ENCODE results near the gene IBA57.

IBA57 gene

GRCh38 chr1:228122921-228123441, 42.6 kb upstream of the IBA57 start:
- no peak for DNase-seq
- Histone ChIP-seq H3K4me3 (ENCODE audit: low read depth, low read length) (no peak overlapping the region), H3K27me3 (no peaks in the 10 kb centered on the region), H3K4me1 (no peaks in the 10 kb centered on the region), H3K9me3 (no peaks in the 10 kb centered on the region), H3K36me3 (no peaks in the 10 kb centered on the region)
- TF ChIP-seq CTCF (IDR thresholded peaks at IDR 0.05; ENCODE audit: low read depth, low read length), result no peak

GRCh38 chr1:228123505-228123904, 42.1 kb upstream of the IBA57 start:
- Histone ChIP-seq H3K27me3 (no peaks in the 10 kb centered on the region), H3K4me1 (no peaks in the 10 kb centered on the region), H3K4me3 (ENCODE audit: low read depth, low read length) (no peak overlapping the region), H3K36me3 (no peaks in the 10 kb centered on the region), H3K9me3 (no peaks in the 10 kb centered on the region)
- no peak for DNase-seq
- TF ChIP-seq CTCF (IDR thresholded peaks at IDR 0.05; ENCODE audit: low read depth, low read length), result no peak

- H3K9me3 ChIP-seq, result no peaks in the 10 kb centered on the region
- DNase-seq, result no peak
- H3K4me1 ChIP-seq, result no peaks in the 10 kb centered on the region
- TF ChIP-seq CTCF (IDR thresholded peaks at IDR 0.05; ENCODE audit: low read depth, low read length), result no peak
- no peaks in the 10 kb centered on the region for H3K27me3 ChIP-seq
- no peaks in the 10 kb centered on the region for H3K36me3 ChIP-seq
- no peak overlapping the region for H3K4me3 ChIP-seq (ENCODE audit: low read depth, low read length)
Measured at GRCh38 chr1:228125185-228125584, 40.4 kb upstream of the IBA57 start.

- H3K9me3 ChIP-seq, result no peaks in the 10 kb centered on the region
- no peak overlapping the region for H3K4me3 ChIP-seq (ENCODE audit: low read depth, low read length)
- H3K4me1 ChIP-seq, result no peaks in the 10 kb centered on the region
- peaks cover 39% of the 10 kb centered on the region for H3K27me3 ChIP-seq
- DNase-seq, result no peak
- TF ChIP-seq CTCF (IDR thresholded peaks at IDR 0.05; ENCODE audit: low read depth, low read length), result no peak
- no peaks in the 10 kb centered on the region for H3K36me3 ChIP-seq
Measured at GRCh38 chr1:228131766-228132165, 33.8 kb upstream of the IBA57 start.

- Histone ChIP-seq H3K4me3 (ENCODE audit: low read depth, low read length) (no peak overlapping the region), H3K4me1 (no peaks in the 10 kb centered on the region), H3K27me3 (peaks cover 39% of the 10 kb centered on the region), H3K9me3 (no peaks in the 10 kb centered on the region), H3K36me3 (no peaks in the 10 kb centered on the region)
- TF ChIP-seq CTCF (IDR thresholded peaks at IDR 0.05; ENCODE audit: low read depth, low read length), result no peak
- DNase-seq, result no peak
Measured at GRCh38 chr1:228134591-228134990, 31.0 kb upstream of the IBA57 start.

- TF ChIP-seq CTCF (IDR thresholded peaks at IDR 0.05; ENCODE audit: low read depth, low read length), result no peak
- Histone ChIP-seq H3K27me3 (peaks cover 39% of the 10 kb centered on the region), H3K4me3 (ENCODE audit: low read depth, low read length) (no peak overlapping the region), H3K9me3 (no peaks in the 10 kb centered on the region), H3K36me3 (peaks cover 2% of the 10 kb centered on the region; the same call in 1 of the 2 replicates), H3K4me1 (peaks cover 1% of the 10 kb centered on the region; the same call in 1 of the 2 replicates)
- DNase-seq, result no peak
Measured at GRCh38 chr1:228136901-228137300, 28.7 kb upstream of the IBA57 start.
